Panc1 (cell line): ENCODE data around the gene GRID2IP. TPM values are rescaled to one million over a fixed set of nuclear protein-coding genes. Genes with fewer than 3 reads are reported as not detected.

Experiments
- ATAC-seq: fragments of 200-7000 bp; cut with Tn5 transposase; 2 replicates; pipeline ENCODE4 v1.9.1; 2020; ENCODE audit warnings: mild to moderate bottlenecking, moderate library complexity
- BruUV-seq: library from RNA; stranded (reverse); fragments of 400-500 nt; replicated peaks from 2 replicates; lab custom pipeline; 2021; lab: Mats Ljungman, UMichigan
- CTCF ChIA-PET: fragments of 300-600 bp; sonication (Branson Sonifier 250); formaldehyde crosslinking; loops from one replicate; lab custom pipeline; 2022; ENCODE audit warnings: antibody characterized with exemption; lab: Charles Lee
- POLR2A ChIA-PET: fragments of 300-600 bp; sonication (Branson Sonifier 250); formaldehyde crosslinking; loops from one replicate; lab custom pipeline; 2022; ENCODE audit warnings: antibody characterized with exemption; lab: Charles Lee
- DNase-seq: peaks from one replicate; pipeline ENCODE4 v3.0.0-alpha.2; 2010; ENCODE audit warnings: low read depth, low spot score
- H3K27ac ChIP-seq: 2 replicates; pipeline ENCODE4 v1.5.1; 2011; ENCODE audit warnings: mild to moderate bottlenecking, low read length, inconsistent platforms
- H3K27me3 ChIP-seq: fragments of 200-500 bp; sonication (Bioruptor generic); 2 replicates; pipeline ENCODE4 v1.6.0; 2014; ENCODE audit warnings: low read length, inconsistent platforms; ENCODE audit not compliant: control insufficient read depth, insufficient read depth
- H3K36me3 ChIP-seq: fragments of 200-500 bp; sonication (Bioruptor generic); 2 replicates; pipeline ENCODE4 v1.5.1; 2014; ENCODE audit warnings: inconsistent platforms, mild to moderate bottlenecking, low read length, moderate library complexity; ENCODE audit not compliant: control insufficient read depth, insufficient read depth
- H3K4me1 ChIP-seq: 2 replicates; pipeline ENCODE4 v1.5.1; 2011; ENCODE audit warnings: inconsistent platforms, mild to moderate bottlenecking, low read length, moderate library complexity; ENCODE audit not compliant: control insufficient read depth, insufficient read depth
- H3K4me3 ChIP-seq, 2 experiments: 2 replicates each; pipeline ENCODE4 v1.5.1; 2011 to 2012; ENCODE audit warnings: low read depth in 2 of 2, low read length in 2 of 2, mild to moderate bottlenecking in 2 of 2, inconsistent platforms in 1 of 2, moderate library complexity in 1 of 2
- H3K9me3 ChIP-seq: fragments of 200-500 bp; sonication (Bioruptor generic); 2 replicates; pipeline ENCODE4 v1.5.1; 2014; ENCODE audit warnings: low read depth, mild to moderate bottlenecking, inconsistent platforms, low read length, moderate library complexity; ENCODE audit not compliant: control insufficient read depth, insufficient read depth
- POLR2AphosphoS5 ChIP-seq: IDR thresholded peaks from 2 replicates; pipeline ENCODE4 v1.6.1; 2012; ENCODE audit warnings: mild to moderate bottlenecking, low read depth, low read length, moderate library complexity
- SIN3A ChIP-seq: IDR thresholded peaks from 2 replicates; pipeline ENCODE4 v1.6.1; 2012; ENCODE audit warnings: low read depth, mild to moderate bottlenecking, low read length, moderate library complexity, borderline replicate concordance; ENCODE audit not compliant: insufficient read depth
- TCF7L2 ChIP-seq: IDR thresholded peaks from 2 replicates; pipeline ENCODE4 v1.6.1; 2011; ENCODE audit warnings: mild to moderate bottlenecking, low read depth, low read length, inconsistent platforms
- in situ Hi-C: cut with HindIII; loops from 2 replicates; pipeline ENCODE4 v1.10.0; 2016; ENCODE audit warnings: low sequenced_read_pairs, low pct_unique_long_range_greater_than_20kb
- intact Hi-C: fragments of 100-400 bp; cut with micrococcal nuclease; formaldehyde crosslinking; loops from one replicate; pipeline ENCODE4 v1.10.0; 2022; ENCODE audit not compliant: unreplicated experiment
- total RNA-seq: library from RNA; stranded (reverse); gene quantifications from one replicate; pipeline ENCODE4 v1.2.1, GENCODE V29; 2021; ENCODE audit not compliant: unreplicated experiment
- TF ChIP-seq, protein P1 (sequence below): fragments of 450-650 bp; IDR thresholded peaks from 2 replicates; pipeline ENCODE4 v1.5.1; 2017; ENCODE audit warnings: mild to moderate bottlenecking
- TF ChIP-seq, protein P2 (sequence below), 2 experiments: IDR thresholded peaks; 2 replicates each; pipeline ENCODE4 v1.6.1; 2011 to 2012; ENCODE audit warnings: low read depth in 2 of 2, control low read depth in 1 of 2, low read length in 1 of 2, mild to moderate bottlenecking in 1 of 2, moderate library complexity in 1 of 2; ENCODE audit not compliant: insufficient read depth in 1 of 2

GRID2IP gene
- total RNA-seq, 1 experiment from 2014 or later, result 0.13 TPM

DNA sequence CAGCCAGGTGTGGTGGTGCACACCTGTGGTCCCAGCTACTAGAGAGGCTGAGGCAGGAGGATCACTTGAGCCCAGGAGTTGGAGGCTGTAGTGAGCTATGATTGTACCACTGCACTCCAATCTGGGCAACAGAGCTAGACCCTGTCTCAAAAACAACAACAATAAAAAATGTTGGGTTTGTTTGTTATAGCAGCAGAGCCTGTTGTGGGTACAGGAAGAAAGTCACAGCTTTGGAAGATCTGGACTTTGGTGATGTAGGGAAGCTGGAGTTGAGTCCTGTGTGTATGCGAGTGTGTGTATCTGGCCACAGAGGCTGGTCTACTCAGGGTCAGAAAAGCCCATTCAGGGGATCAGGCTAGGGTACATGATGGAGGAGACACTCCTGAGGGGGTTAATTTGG is 3.9 kb downstream of the GRID2IP start:
- H3K27me3 ChIP-seq, result no peaks in the 10 kb centered on the region
- DNase-seq (no peak), ATAC-seq (no peak)
- no peak overlapping the region for H3K4me3 ChIP-seq
- CTCF ChIA-PET, result no interaction called here
- no peaks in the 10 kb centered on the region for H3K9me3 ChIP-seq
- in situ Hi-C loops, result no loop called here
- H3K4me1 ChIP-seq, result no peaks in the 10 kb centered on the region
- intact Hi-C loops, result no loop called here
- H3K36me3 ChIP-seq, result no peaks in the 10 kb centered on the region
- BruUV-seq, result no TSS peak
- no peak for TF ChIP-seq TCF7L2
- TF ChIP-seq, protein P1, sequence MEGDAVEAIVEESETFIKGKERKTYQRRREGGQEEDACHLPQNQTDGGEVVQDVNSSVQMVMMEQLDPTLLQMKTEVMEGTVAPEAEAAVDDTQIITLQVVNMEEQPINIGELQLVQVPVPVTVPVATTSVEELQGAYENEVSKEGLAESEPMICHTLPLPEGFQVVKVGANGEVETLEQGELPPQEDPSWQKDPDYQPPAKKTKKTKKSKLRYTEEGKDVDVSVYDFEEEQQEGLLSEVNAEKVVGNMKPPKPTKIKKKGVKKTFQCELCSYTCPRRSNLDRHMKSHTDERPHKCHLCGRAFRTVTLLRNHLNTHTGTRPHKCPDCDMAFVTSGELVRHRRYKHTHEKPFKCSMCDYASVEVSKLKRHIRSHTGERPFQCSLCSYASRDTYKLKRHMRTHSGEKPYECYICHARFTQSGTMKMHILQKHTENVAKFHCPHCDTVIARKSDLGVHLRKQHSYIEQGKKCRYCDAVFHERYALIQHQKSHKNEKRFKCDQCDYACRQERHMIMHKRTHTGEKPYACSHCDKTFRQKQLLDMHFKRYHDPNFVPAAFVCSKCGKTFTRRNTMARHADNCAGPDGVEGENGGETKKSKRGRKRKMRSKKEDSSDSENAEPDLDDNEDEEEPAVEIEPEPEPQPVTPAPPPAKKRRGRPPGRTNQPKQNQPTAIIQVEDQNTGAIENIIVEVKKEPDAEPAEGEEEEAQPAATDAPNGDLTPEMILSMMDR, result no peak
- TF ChIP-seq POLR2AphosphoS5, result no peak
- TF ChIP-seq SIN3A, result no peak
- TF ChIP-seq, protein P2, sequence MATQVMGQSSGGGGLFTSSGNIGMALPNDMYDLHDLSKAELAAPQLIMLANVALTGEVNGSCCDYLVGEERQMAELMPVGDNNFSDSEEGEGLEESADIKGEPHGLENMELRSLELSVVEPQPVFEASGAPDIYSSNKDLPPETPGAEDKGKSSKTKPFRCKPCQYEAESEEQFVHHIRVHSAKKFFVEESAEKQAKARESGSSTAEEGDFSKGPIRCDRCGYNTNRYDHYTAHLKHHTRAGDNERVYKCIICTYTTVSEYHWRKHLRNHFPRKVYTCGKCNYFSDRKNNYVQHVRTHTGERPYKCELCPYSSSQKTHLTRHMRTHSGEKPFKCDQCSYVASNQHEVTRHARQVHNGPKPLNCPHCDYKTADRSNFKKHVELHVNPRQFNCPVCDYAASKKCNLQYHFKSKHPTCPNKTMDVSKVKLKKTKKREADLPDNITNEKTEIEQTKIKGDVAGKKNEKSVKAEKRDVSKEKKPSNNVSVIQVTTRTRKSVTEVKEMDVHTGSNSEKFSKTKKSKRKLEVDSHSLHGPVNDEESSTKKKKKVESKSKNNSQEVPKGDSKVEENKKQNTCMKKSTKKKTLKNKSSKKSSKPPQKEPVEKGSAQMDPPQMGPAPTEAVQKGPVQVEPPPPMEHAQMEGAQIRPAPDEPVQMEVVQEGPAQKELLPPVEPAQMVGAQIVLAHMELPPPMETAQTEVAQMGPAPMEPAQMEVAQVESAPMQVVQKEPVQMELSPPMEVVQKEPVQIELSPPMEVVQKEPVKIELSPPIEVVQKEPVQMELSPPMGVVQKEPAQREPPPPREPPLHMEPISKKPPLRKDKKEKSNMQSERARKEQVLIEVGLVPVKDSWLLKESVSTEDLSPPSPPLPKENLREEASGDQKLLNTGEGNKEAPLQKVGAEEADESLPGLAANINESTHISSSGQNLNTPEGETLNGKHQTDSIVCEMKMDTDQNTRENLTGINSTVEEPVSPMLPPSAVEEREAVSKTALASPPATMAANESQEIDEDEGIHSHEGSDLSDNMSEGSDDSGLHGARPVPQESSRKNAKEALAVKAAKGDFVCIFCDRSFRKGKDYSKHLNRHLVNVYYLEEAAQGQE (IDR thresholded peaks at IDR 0.05; ENCODE audit: insufficient read depth in 1 of 2, low read depth in 2 of 2, low read length in 1 of 2), result no peak
- POLR2A ChIA-PET, result no interaction called here
- no peak overlapping the region for H3K27ac ChIP-seq

DNA sequence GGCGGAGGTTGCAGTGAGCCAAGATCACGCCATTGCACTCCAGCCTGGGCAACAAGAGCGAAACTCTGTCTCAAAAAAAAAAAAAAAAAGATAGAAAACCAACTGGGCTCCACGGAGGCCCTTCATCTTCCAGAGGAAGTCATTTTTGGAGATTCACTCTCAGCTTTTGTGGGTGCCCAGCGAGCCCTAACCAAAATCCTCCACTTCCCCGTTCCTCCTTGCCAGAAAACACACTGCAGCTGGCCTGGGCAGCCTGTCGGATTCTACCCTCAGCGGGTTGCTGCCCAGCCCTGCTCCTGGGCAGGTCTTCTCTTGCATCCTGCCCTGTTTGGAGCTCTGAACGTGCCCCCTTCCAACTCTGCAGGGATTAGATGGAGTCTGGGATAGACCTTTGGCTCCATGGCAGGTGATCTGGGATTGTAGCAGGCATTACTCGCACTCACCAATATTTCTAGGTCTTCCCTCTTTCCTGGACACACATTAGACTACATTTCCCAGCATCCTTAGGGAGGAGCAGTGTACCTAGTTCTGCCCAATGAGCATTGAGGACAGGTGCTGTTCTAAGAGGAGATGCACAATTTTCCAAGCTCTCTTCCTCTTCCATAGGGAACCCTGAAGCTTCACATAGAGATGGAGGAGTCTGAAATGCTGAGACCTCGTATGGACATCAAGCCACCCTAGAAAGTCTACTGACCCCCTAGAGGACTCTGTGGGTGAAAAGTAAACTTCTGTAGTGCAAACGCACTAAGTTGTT is 4.6 kb downstream of the GRID2IP start:
- ATAC-seq, result peak; percentile 70
- no peaks in the 10 kb centered on the region for H3K27me3 ChIP-seq
- H3K4me1 ChIP-seq, result no peaks in the 10 kb centered on the region
- no peaks in the 10 kb centered on the region for H3K36me3 ChIP-seq
- TF ChIP-seq TCF7L2 (no peak), POLR2AphosphoS5 (no peak), SIN3A (no peak)
- TF ChIP-seq, protein P1, result no peak
- TF ChIP-seq, protein P2 (IDR thresholded peaks at IDR 0.05; ENCODE audit: insufficient read depth in 1 of 2, low read depth in 2 of 2, low read length in 1 of 2), result no peak
- ChIA-PET CTCF (no interaction called here), POLR2A (no interaction called here)
- no TSS peak for BruUV-seq
- no peaks in the 10 kb centered on the region for H3K9me3 ChIP-seq
- no peak overlapping the region for H3K4me3 ChIP-seq
- no peak overlapping the region for H3K27ac ChIP-seq
- in situ Hi-C loops, result no loop called here
- intact Hi-C loops, result no loop called here
- no peak for DNase-seq
